Thyroid gland (tissue), 4 donors: ENCODE measurements around the gene FAM118A. TPM values are rescaled to one million over a fixed set of nuclear protein-coding genes. Genes with fewer than 3 reads are reported as not detected.
"Not testable (repeated sequence)": the region's sequence is repeated elsewhere in the genome, so short reads cannot be mapped to it uniquely, and the experiment has no call there.

Experiments
- DNase-seq, 2 donors: peaks; one replicate each; pipeline ENCODE4 v3.0.0-alpha.2; 2019
- H3K27ac ChIP-seq, 3 donors: fragments of 200-600 bp; sonication (generic); 1 replicate in 2 of 3; 2 replicates in 1 of 3; pipeline ENCODE4 v1.5.1; 2016 to 2019; ENCODE audit warnings: mild to moderate bottlenecking in 1 of 3, moderate library complexity in 1 of 3
- H3K27me3 ChIP-seq: fragments of 200-600 bp; sonication (generic); one replicate; pipeline ENCODE4 v1.5.1; 2019
- H3K36me3 ChIP-seq, 2 donors: fragments of 200-600 bp; sonication (generic); one replicate each; pipeline ENCODE4 v1.5.1; 2016 to 2019
- H3K4me1 ChIP-seq, 2 donors: fragments of 200-600 bp; sonication (generic); one replicate each; pipeline ENCODE4 v1.5.1; 2017 to 2019
- H3K4me3 ChIP-seq, 3 donors: fragments of 200-600 bp; sonication (generic); replicated peaks in 1 of 3; 1 replicate in 2 of 3; 2 replicates in 1 of 3; pipeline ENCODE4 v1.5.1; 2016; ENCODE audit warnings: mild to moderate bottlenecking in 1 of 3
- H3K9me3 ChIP-seq: fragments of 200-600 bp; sonication (generic); one replicate; pipeline ENCODE4 v1.5.1; 2017
- POLR2A ChIP-seq, 2 donors: fragments of 450-650 bp; IDR thresholded peaks; one replicate each; pipeline ENCODE4 v1.6.1; 2017; ENCODE audit warnings: antibody characterized with exemption in 2 of 2, mild to moderate bottlenecking in 2 of 2, moderate library complexity in 1 of 2
- WGBS, 2 donors: methylation state at CpG; one replicate each; pipeline ENCODE4 v1.1.5; 2017; 5-methylcytosine and 5-hydroxymethylcytosine counted together
- intact Hi-C: fragments of 100-400 bp; cut with DNase I; formaldehyde crosslinking; loops from one replicate; pipeline ENCODE4 v1.15.1; 2023
- total RNA-seq, 4 donors: library from RNA; depleted of rRNA; stranded (reverse); fragments of >200 nt; gene quantifications; one replicate each; pipeline ENCODE4 v1.2.3, GENCODE V29; 2016
- TF ChIP-seq, protein P1 (sequence below), 6 experiments: fragments of 200-600 bp in 3 of 6; fragments of 450-650 bp in 3 of 6; sonication (generic) in 3 of 6; IDR thresholded peaks; one replicate each; pipeline ENCODE4 v1.5.1; 2016 to 2019; ENCODE audit warnings: antibody characterized with exemption in 6 of 6, mild to moderate bottlenecking in 2 of 6, inconsistent platforms in 1 of 6, moderate library complexity in 1 of 6

FAM118A gene
- 100 to 1,000 TPM in 1 of 4 donors, 10 to 100 TPM in 3; 15.7 to 104 (median 75.3) TPM for total RNA-seq

DNA sequence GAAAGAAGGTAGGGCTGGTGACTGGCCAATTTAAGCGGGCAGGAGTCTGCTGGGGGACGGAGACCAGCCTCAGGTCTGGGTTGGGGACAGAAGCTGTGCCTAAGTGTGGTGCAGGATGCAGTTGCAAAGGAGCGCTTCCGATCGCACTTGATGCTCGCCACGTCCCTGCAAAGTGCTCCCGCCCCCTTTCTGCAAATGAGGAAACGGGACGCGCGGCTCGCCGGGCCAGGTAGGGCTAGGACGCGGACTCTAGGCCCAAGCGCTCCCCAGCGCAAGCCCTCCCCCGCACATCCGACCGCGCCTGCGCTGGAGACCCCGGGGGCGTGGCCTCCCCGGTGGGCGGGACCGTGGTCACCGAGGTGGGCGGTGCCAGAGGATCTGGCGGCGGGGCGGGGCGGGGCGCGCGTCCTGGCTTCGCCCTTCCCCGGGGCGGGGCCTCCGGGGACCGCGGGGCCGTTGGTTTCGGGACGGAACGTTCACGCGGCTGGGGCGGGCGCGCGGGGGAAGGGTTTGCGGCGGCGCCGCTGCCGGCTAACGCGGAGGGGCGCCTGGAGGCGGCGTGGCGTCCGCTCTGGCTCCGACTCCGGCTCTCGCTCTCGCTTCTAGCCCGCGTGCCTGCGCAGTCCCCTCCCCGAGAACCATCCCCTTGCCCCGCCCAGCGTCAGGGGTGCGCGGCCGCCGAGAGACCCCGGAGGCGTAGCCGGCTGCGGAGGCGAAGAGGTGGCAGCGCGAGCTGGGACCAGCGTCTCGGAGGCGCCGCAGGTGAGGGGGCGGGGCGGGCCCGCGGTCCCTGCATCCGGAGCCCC, at the start of gene FAM118A:
FAM118A (plus strand) TSS at position 513 of the 806 bp plus-strand sequence. CDS start 12,446 bp downstream, outside the sequence.
- H3K27ac ChIP-seq, result peak within 1 kb of the TSS; percentile 63 to 86 (median 85)
- peaks cover 8 to 22% of the 10 kb centered on the region in 2 donors for H3K4me1 ChIP-seq
- no peaks in the 10 kb centered on the region for H3K9me3 ChIP-seq
- H3K36me3 ChIP-seq, result no peaks in the 10 kb centered on the region
- peak within 1 kb of the TSS; percentile 84 to 93 (median 85) for H3K4me3 ChIP-seq
- intact Hi-C loops, result loop anchor here (5.0 kb wide), 1 partner anchor 37 kb away; no protein-coding TSS in a partner anchor
- DNase-seq, result peak; percentile 90 to 93
- no peaks in the 10 kb centered on the region for H3K27me3 ChIP-seq
- TF ChIP-seq, protein P1, sequence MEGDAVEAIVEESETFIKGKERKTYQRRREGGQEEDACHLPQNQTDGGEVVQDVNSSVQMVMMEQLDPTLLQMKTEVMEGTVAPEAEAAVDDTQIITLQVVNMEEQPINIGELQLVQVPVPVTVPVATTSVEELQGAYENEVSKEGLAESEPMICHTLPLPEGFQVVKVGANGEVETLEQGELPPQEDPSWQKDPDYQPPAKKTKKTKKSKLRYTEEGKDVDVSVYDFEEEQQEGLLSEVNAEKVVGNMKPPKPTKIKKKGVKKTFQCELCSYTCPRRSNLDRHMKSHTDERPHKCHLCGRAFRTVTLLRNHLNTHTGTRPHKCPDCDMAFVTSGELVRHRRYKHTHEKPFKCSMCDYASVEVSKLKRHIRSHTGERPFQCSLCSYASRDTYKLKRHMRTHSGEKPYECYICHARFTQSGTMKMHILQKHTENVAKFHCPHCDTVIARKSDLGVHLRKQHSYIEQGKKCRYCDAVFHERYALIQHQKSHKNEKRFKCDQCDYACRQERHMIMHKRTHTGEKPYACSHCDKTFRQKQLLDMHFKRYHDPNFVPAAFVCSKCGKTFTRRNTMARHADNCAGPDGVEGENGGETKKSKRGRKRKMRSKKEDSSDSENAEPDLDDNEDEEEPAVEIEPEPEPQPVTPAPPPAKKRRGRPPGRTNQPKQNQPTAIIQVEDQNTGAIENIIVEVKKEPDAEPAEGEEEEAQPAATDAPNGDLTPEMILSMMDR (IDR thresholded peaks at IDR 0.05), result peak in 1 of 6 experiments; percentile 17
- TF ChIP-seq POLR2A (IDR thresholded peaks at IDR 0.05), result peak in 1 of 2 donors; percentile 89
- 1 to 3% methylated on average over 9 to 12 of the region's 95 CpGs for WGBS, 2 donors

DNA sequence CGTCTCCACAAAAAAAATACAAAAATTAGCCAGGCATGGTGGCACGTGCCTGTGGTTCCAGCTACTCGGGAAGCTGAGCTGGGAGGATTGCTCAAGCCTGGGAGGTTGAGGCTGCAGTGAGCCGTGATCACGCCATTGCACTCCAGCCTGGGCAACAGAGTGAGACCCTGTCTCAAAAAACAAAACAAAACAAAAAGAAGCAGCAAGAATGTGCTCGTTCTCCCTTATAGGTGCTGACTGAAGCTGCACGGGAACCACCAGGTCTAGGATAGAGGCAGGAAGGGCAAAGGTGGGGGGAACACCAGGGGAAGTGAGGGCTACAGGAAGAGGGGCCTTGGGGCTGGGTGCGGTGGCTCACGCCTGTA, 49.4 kb upstream of the FAM118A start:
- H3K27me3 ChIP-seq, H3K27ac ChIP-seq, H3K4me3 ChIP-seq, H3K9me3 ChIP-seq, DNase-seq, H3K36me3 ChIP-seq: not testable (repeated sequence)
- intact Hi-C loops, result loop anchor here (5.0 kb wide), 1 partner anchor 158 kb away; no protein-coding TSS in a partner anchor
- peaks cover 8 to 21% of the 10 kb centered on the region in 2 donors for H3K4me1 ChIP-seq
- WGBS, 2 donors, result 66 to 68% methylated on average over 9 of the region's 9 CpGs

DNA sequence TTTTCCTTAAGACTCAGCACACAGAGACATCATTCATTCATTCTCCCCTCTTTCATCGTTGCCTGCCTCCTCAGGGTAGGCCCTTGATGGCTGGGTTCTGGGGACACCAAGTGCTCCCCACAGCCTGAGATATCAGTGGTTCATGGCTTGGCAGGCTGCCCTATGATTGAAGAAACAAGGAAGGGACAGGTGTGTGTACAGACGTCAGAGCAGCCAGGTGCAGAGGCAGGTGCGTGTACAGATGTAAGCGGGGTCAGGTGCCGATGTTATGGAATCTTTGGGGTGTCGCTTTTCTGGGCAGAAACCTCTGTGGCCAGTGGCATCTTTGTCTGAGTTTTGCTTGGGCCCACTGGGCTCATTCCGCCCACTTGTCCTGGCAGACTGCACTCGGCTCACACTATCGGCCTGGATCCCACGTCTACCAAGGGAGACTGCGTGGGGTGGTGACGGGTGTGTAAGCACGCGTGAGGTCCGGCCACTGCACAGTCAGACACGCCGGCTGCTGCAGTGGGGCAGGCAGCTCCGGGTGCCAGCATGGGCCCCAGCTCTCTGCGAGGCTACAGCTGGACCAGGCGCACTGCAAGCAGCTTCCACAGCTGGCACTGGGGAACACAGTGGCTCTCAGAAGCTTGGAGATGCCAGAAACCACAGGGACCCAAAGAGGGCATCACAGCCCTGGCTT, 48.2 kb upstream of the FAM118A start:
- Histone ChIP-seq H3K36me3 (no peaks in the 10 kb centered on the region), H3K9me3 (no peaks in the 10 kb centered on the region), H3K27me3 (no peaks in the 10 kb centered on the region), H3K4me3 (no peak overlapping the region), H3K4me1 (peaks cover 8 to 21% of the 10 kb centered on the region in 2 donors), H3K27ac (no peak overlapping the region)
- WGBS, 2 donors, result 88% methylated on average over 14 to 17 of the region's 20 CpGs
- no peak for DNase-seq
- intact Hi-C loops, result loop anchor here (5.0 kb wide), 1 partner anchor 159 kb away; no protein-coding TSS in a partner anchor
- TF ChIP-seq, protein P1 (IDR thresholded peaks at IDR 0.05), result no peak

DNA sequence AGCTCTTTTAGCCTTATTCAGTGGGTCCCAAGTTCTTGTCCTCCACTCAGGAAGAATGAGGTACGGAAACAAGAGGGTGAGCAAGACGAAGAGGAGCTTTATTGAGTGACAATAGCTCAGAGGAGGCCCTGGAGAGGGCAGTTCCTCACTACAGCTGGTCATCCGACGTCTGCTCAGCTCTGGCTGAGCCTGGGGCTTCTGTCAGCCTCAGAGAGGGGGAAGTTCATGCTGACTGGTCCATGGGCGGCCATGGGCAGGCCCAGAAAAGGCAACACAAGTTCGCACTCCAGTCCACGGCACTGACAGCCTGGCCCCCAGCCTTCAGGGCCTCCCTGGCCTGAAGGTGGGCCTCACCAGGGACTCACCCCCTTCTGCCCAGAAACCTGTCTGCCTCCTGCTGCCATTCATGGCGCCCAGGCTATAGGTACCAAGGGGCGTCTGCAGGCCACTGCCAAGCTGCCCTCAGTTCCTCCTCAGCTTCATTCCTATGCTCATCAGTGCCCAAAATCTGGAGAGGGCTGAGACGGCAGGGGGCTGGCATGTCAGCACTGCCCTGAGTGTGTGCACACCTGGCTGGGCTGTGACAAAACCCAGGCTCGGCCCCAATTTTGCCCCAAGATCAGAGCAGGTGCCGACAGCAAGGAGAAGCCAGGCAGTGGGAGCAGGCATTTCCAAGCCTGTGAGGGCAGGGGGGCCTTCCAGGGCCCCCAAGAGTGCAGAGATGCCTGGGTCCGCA, 47.4 kb upstream of the FAM118A start:
- intact Hi-C loops, result loop anchor here (5.0 kb wide), 1 partner anchor 160 kb away; no protein-coding TSS in a partner anchor
- no peak for DNase-seq
- H3K9me3 ChIP-seq, result no peaks in the 10 kb centered on the region
- TF ChIP-seq POLR2A (IDR thresholded peaks at IDR 0.05), result no peak
- TF ChIP-seq, protein P1 (IDR thresholded peaks at IDR 0.05), result no peak
- peaks cover 8 to 21% of the 10 kb centered on the region in 2 donors for H3K4me1 ChIP-seq
- H3K27ac ChIP-seq, result no peak overlapping the region
- H3K27me3 ChIP-seq, result no peaks in the 10 kb centered on the region
- H3K4me3 ChIP-seq, result no peak overlapping the region
- 85 to 87% methylated on average over 7 to 13 of the region's 13 CpGs for WGBS, 2 donors
- no peaks in the 10 kb centered on the region for H3K36me3 ChIP-seq

DNA sequence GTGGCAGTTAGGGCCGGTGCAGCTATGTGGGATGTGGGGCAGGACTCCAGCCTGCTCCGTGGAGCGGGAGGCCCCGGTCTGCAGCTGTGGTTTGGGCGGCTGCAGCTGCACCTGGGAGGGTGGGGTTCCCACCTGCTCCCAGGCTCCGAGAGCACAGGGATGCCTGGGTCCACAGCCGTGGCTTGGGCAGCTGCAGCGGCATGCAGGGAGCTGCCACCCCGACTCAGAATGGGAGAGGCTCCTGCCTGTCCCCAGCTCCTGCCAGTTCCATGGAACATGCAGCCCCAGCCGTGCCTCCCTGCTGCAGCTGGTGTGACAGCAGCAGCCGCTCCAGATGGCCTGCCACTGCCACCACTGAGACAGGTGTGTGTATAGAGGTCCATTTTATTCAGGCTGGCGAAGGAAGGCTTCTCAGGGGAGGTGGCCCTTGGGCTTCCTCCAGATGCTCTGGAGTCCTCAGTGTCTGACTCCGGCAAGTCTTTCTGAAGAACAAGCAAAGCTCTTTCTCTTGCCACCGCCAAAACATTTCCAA, 46.7 kb upstream of the FAM118A start:
- Histone ChIP-seq H3K27me3 (no peaks in the 10 kb centered on the region), H3K4me1 (peaks cover 8 to 22% of the 10 kb centered on the region in 2 donors), H3K9me3 (no peaks in the 10 kb centered on the region), H3K36me3 (no peaks in the 10 kb centered on the region), H3K4me3 (no peak overlapping the region), H3K27ac (peak overlapping the region in 2 of 3 donors; percentile 12 to 50)
- TF ChIP-seq, protein P1 (IDR thresholded peaks at IDR 0.05), result no peak
- TF ChIP-seq POLR2A (IDR thresholded peaks at IDR 0.05), result no peak
- WGBS, 2 donors, result 69 to 78% methylated on average over 11 to 14 of the region's 14 CpGs
- no peak for DNase-seq
- intact Hi-C loops, result loop anchor here (5.0 kb wide), 1 partner anchor 161 kb away; no protein-coding TSS in a partner anchor
